ENCODE results near the gene PTPRT. TPM values are rescaled to one million over a fixed set of nuclear protein-coding genes. Genes with fewer than 3 reads are reported as not detected.
"Not testable (repeated sequence)": the region's sequence is repeated elsewhere in the genome, so short reads cannot be mapped to it uniquely, and the experiment has no call there.

Gene PTPRT
- total RNA-seq, 1 donor from 2014 or later, result 23.5 TPM

- DNase-seq (ENCODE audit: low spot score in 2 of 2), result no peak
- no peak for TF ChIP-seq CTCF (IDR thresholded peaks at IDR 0.05)
- Histone ChIP-seq H3K9me3 (no peaks in the 10 kb centered on the region), H3K27me3 (no peaks in the 10 kb centered on the region), H3K4me3 (no peak overlapping the region), H3K36me3 (no peaks in the 10 kb centered on the region), H3K27ac (no peak overlapping the region), H3K4me1 (no peaks in the 10 kb centered on the region)
- intact Hi-C loops (cut with DNase I), result no loop called here
Measured at GRCh38 chr20:42924215-42924614, 265.5 kb downstream of the PTPRT start.

DNA sequence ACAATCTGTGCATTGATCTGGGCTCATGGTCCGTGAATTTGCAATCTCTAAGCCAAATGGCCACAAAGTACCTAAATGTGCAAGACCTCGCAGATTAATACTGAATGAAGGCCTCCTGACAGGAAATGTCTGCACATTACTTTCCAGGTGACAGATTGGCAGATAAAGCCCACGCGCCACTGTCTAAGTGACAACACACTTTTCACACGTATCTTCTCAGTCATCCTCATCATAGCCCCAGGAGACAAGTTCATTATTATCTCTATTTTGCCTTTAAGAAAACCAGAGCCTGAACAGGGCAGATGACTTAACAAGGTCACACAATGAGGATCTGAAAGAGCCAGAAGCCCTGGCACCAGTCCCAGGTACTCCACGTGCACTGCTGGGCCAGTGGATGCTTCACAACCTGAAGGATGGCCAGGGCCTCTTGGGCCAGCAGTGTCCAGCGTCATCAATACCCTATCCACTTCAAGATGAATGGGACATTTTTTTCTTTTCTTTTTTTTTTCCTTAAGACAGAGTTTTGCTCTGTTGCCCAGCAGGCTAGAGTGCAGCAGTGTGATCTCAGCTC is 266.3 kb downstream of the PTPRT start:
- TF ChIP-seq CTCF (IDR thresholded peaks at IDR 0.05), result no peak
- H3K27ac ChIP-seq, result no peak overlapping the region
- no peaks in the 10 kb centered on the region for H3K36me3 ChIP-seq
- H3K9me3 ChIP-seq, result no peaks in the 10 kb centered on the region
- no peaks in the 10 kb centered on the region for H3K27me3 ChIP-seq
- no peak for DNase-seq (ENCODE audit: low spot score in 2 of 2)
- intact Hi-C loops (cut with DNase I), result no loop called here
- H3K4me1 ChIP-seq, result no peaks in the 10 kb centered on the region
- H3K4me3 ChIP-seq, result no peak overlapping the region

DNA sequence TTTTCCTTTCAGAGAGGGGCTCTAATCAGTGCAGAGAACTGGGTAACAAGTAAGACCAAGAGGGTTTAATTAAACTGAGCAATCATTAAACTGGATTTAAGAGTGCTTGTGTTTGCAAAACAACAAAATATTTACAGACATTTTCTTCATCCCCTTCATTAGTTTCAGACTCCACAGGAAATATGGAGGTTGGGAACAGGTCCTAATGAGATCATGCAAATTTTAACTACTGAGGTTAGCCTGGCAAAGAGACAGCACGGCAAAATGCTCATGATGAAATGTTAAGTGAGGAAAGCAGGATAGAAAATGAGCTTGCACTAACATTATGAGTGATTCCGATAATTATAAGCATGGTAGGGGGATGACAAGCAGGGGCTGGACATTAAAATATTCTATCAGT is 268.9 kb downstream of the PTPRT start:
- no peaks in the 10 kb centered on the region for H3K27me3 ChIP-seq
- no peaks in the 10 kb centered on the region for H3K4me1 ChIP-seq
- H3K9me3 ChIP-seq, result no peaks in the 10 kb centered on the region
- intact Hi-C loops (cut with DNase I), result no loop called here
- no peak overlapping the region for H3K27ac ChIP-seq
- no peak for DNase-seq (ENCODE audit: low spot score in 2 of 2)
- TF ChIP-seq CTCF (IDR thresholded peaks at IDR 0.05), result no peak
- H3K4me3 ChIP-seq, result no peak overlapping the region
- no peaks in the 10 kb centered on the region for H3K36me3 ChIP-seq

GRCh38 chr20:42919316-42919715 is 270.4 kb downstream of the PTPRT start:
- DNase-seq (ENCODE audit: low spot score in 2 of 2), result no peak
- TF ChIP-seq CTCF (IDR thresholded peaks at IDR 0.05), result no peak
- Histone ChIP-seq H3K27me3 (no peaks in the 10 kb centered on the region), H3K9me3 (no peaks in the 10 kb centered on the region), H3K4me1 (no peaks in the 10 kb centered on the region), H3K36me3 (no peaks in the 10 kb centered on the region), H3K27ac (no peak overlapping the region), H3K4me3 (no peak overlapping the region)
- intact Hi-C loops (cut with DNase I), result no loop called here

- Histone ChIP-seq H3K4me1 (no peaks in the 10 kb centered on the region), H3K9me3 (no peaks in the 10 kb centered on the region), H3K27me3 (no peaks in the 10 kb centered on the region), H3K36me3 (no peaks in the 10 kb centered on the region), H3K4me3 (no peak overlapping the region), H3K27ac (no peak overlapping the region)
- DNase-seq (ENCODE audit: low spot score in 2 of 2), result no peak
- no peak for TF ChIP-seq CTCF (IDR thresholded peaks at IDR 0.05)
- intact Hi-C loops (cut with DNase I), result no loop called here
Measured at GRCh38 chr20:42915081-42915480, 274.6 kb downstream of the PTPRT start.

DNA sequence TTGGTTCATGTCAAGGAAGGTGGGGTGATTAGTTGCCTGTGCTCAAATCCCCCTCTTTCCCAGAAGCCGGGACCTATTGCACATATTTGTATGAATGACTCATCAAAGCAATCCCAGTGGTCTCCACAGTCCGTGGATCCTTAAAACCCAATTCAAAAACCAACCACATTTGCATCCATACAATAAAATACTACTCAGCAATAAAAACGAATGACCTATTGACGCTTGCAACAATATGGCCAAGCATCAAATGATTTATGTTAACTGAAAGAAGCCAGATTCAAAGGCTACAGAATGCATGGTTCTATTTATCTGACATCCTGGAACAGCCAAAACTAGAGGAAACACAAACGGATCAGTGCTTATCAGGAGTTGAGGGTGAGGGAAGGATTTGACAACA is 275.4 kb downstream of the PTPRT start:
- Histone ChIP-seq H3K27ac (no peak overlapping the region), H3K4me1 (no peaks in the 10 kb centered on the region), H3K36me3 (no peaks in the 10 kb centered on the region), H3K4me3 (no peak overlapping the region), H3K27me3 (no peaks in the 10 kb centered on the region), H3K9me3 (no peaks in the 10 kb centered on the region)
- intact Hi-C loops (cut with DNase I), result no loop called here
- DNase-seq (ENCODE audit: low spot score in 2 of 2), result no peak
- TF ChIP-seq CTCF (IDR thresholded peaks at IDR 0.05), result no peak

DNA sequence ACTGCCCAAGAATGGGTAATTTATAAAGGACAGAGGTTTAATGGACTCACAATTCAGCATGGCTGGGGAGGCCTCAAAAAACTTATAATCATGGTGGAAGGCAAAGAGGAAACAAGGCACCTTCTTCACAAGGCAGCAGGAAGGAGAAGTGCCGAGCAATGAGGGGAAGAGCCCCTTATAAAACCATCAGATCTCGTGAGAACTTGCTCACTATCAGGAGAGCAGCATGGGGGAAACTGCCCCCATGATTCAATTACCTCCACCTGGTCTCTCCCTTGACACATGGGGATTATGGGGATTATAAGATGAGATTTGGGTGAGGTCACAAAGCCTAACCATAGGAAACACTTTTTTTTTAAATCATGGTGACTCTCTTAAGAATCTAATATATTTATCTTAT is 278.9 kb downstream of the PTPRT start:
- DNase-seq (ENCODE audit: low spot score in 2 of 2); H3K4me1 ChIP-seq; H3K27me3 ChIP-seq; H3K36me3 ChIP-seq; H3K9me3 ChIP-seq; intact Hi-C loops (cut with DNase I); H3K27ac ChIP-seq; H3K4me3 ChIP-seq: not testable (repeated sequence)
